Endothelial cell of umbilical vein (primary cell): Measurements from ENCODE around the gene KIF5C.

ENCODE experiments used
- EZH2 ChIP-seq: IDR thresholded peaks from 2 replicates; pipeline ENCODE4 v1.6.1; 2012; ENCODE audit warnings: borderline replicate concordance, low read depth, mild to moderate bottlenecking, moderate library complexity, low read length, inconsistent platforms; ENCODE audit not compliant: severe bottlenecking
- MYC ChIP-seq: IDR thresholded peaks from one replicate; pipeline ENCODE4 v1.6.1; 2011; ENCODE audit warnings: mild to moderate bottlenecking, low read depth, low read length
- POLR2A ChIP-seq: IDR thresholded peaks from 2 replicates; pipeline ENCODE4 v1.6.1; 2012; ENCODE audit warnings: low read depth, mild to moderate bottlenecking, control low read depth, low read length
- POLR2AphosphoS5 ChIP-seq: IDR thresholded peaks from 2 replicates; pipeline ENCODE4 v1.6.1; 2012; ENCODE audit warnings: low read depth, mild to moderate bottlenecking, control low read depth, low read length, moderate library complexity; ENCODE audit not compliant: insufficient read depth
- TF ChIP-seq, protein P1 (sequence below), 2 donors: IDR thresholded peaks; 1 replicate in 1 of 2; 2 replicates in 1 of 2; pipeline ENCODE4 v1.5.1; 2011; ENCODE audit warnings: low read length in 2 of 2, mild to moderate bottlenecking in 2 of 2, moderate library complexity in 2 of 2, control low read depth in 1 of 2, inconsistent platforms in 1 of 2, low read depth in 1 of 2; ENCODE audit not compliant: insufficient read depth in 1 of 2; ENCODE audit errors: extremely low read depth in 1 of 2

GRCh38 chr2:149068225-149068995 lies 193.4 kb downstream of the KIF5C start:
- TF ChIP-seq, protein P1, sequence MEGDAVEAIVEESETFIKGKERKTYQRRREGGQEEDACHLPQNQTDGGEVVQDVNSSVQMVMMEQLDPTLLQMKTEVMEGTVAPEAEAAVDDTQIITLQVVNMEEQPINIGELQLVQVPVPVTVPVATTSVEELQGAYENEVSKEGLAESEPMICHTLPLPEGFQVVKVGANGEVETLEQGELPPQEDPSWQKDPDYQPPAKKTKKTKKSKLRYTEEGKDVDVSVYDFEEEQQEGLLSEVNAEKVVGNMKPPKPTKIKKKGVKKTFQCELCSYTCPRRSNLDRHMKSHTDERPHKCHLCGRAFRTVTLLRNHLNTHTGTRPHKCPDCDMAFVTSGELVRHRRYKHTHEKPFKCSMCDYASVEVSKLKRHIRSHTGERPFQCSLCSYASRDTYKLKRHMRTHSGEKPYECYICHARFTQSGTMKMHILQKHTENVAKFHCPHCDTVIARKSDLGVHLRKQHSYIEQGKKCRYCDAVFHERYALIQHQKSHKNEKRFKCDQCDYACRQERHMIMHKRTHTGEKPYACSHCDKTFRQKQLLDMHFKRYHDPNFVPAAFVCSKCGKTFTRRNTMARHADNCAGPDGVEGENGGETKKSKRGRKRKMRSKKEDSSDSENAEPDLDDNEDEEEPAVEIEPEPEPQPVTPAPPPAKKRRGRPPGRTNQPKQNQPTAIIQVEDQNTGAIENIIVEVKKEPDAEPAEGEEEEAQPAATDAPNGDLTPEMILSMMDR (IDR thresholded peaks at IDR 0.05; ENCODE audit: extremely low read depth in 1 of 2, insufficient read depth in 1 of 2, low read depth in 1 of 2, low read length in 2 of 2) = no peak
- TF ChIP-seq EZH2 (no peak), POLR2A (no peak), POLR2AphosphoS5 (no peak), MYC (no peak)
